Mesenchymal stem cell (in vitro differentiated cells and primary cell): Measurements from ENCODE around the gene ANXA3.

ENCODE experiments used
- DNase-seq: peaks from one replicate; pipeline ENCODE4 v3.0.0-alpha.2; 2013
- H2AFZ ChIP-seq: one replicate; pipeline ENCODE4 v1.6.1; 2013; ENCODE audit warnings: low read depth, mild to moderate bottlenecking, control low read depth, inconsistent platforms, low read length, moderate library complexity
- H2AK5ac ChIP-seq: 2 replicates; pipeline ENCODE4 v1.6.1; 2013; ENCODE audit warnings: low read length, moderate library complexity, mild to moderate bottlenecking, inconsistent platforms; ENCODE audit not compliant: severe bottlenecking
- H2BK120ac ChIP-seq: one replicate; pipeline ENCODE4 v1.6.1; 2013; ENCODE audit warnings: low read depth, mild to moderate bottlenecking, inconsistent platforms, low read length, moderate library complexity
- H2BK12ac ChIP-seq, 2 experiments: one replicate each; pipeline ENCODE4 v1.6.1; 2013; ENCODE audit warnings: inconsistent platforms in 2 of 2, low read length in 2 of 2, mild to moderate bottlenecking in 2 of 2, moderate library complexity in 2 of 2, control low read depth in 1 of 2
- H2BK15ac ChIP-seq: one replicate; pipeline ENCODE4 v1.6.1; 2013; ENCODE audit warnings: mild to moderate bottlenecking, low read depth, inconsistent platforms; ENCODE audit not compliant: poor library complexity, severe bottlenecking
- H2BK5ac ChIP-seq: 2 replicates; pipeline ENCODE4 v1.6.1; 2013; ENCODE audit warnings: low read depth, mild to moderate bottlenecking, low read length, control low read depth, inconsistent platforms; ENCODE audit not compliant: poor library complexity, severe bottlenecking
- H3K14ac ChIP-seq, 2 experiments: one replicate each; pipeline ENCODE4 v1.6.1; 2013; ENCODE audit warnings: inconsistent platforms in 2 of 2, low read length in 2 of 2, control low read depth in 1 of 2, mild to moderate bottlenecking in 1 of 2, moderate library complexity in 1 of 2
- H3K18ac ChIP-seq, 2 experiments: one replicate each; pipeline ENCODE4 v1.6.1; 2013; ENCODE audit warnings: inconsistent platforms in 2 of 2, low read length in 2 of 2, control low read depth in 1 of 2, low read depth in 1 of 2, mild to moderate bottlenecking in 1 of 2
- H3K23ac ChIP-seq, 2 experiments: one replicate each; pipeline ENCODE4 v1.6.1; 2013; ENCODE audit warnings: inconsistent platforms in 2 of 2, low read length in 2 of 2, mild to moderate bottlenecking in 2 of 2, moderate library complexity in 2 of 2, control low read depth in 1 of 2
- H3K27ac ChIP-seq: 2 replicates; pipeline ENCODE4 v1.5.1; 2013; ENCODE audit warnings: mild to moderate bottlenecking, moderate library complexity, low read length, control low read depth, inconsistent platforms; ENCODE audit not compliant: poor library complexity, severe bottlenecking
- H3K27me3 ChIP-seq, 2 experiments: 2 replicates each; pipeline versions ENCODE4 v1.6.1 to v1.7.0; 2013; ENCODE audit warnings: low read length in 2 of 2, mild to moderate bottlenecking in 2 of 2, moderate library complexity in 2 of 2, control low read depth in 1 of 2, inconsistent platforms in 1 of 2; ENCODE audit not compliant: control insufficient read depth in 1 of 2, insufficient read depth in 1 of 2
- H3K36me3 ChIP-seq, 2 experiments: 2 replicates each; pipeline versions ENCODE4 v1.6.1 to v1.7.0; 2013; ENCODE audit warnings: low read length in 2 of 2, control low read depth in 1 of 2, inconsistent platforms in 1 of 2, low read depth in 1 of 2, mild to moderate bottlenecking in 1 of 2; ENCODE audit not compliant: insufficient read depth in 2 of 2, control insufficient read depth in 1 of 2
- H3K4ac ChIP-seq, 2 experiments: one replicate each; pipeline ENCODE4 v1.6.1; 2013; ENCODE audit warnings: inconsistent platforms in 2 of 2, low read length in 2 of 2, mild to moderate bottlenecking in 2 of 2, moderate library complexity in 2 of 2, control low read depth in 1 of 2, low read depth in 1 of 2
- H3K4me1 ChIP-seq: 2 replicates; pipeline ENCODE4 v1.6.1; 2013; ENCODE audit warnings: low read depth, low read length, control low read depth; ENCODE audit not compliant: control insufficient read depth, insufficient read depth
- H3K4me2 ChIP-seq: 2 replicates; pipeline ENCODE4 v1.6.1; 2013; ENCODE audit warnings: low read length, mild to moderate bottlenecking, inconsistent platforms; ENCODE audit not compliant: poor library complexity, severe bottlenecking
- H3K4me3 ChIP-seq, 2 experiments: 2 replicates each; pipeline versions ENCODE4 v1.5.1 to v1.7.0; 2013; ENCODE audit warnings: low read length in 2 of 2, mild to moderate bottlenecking in 2 of 2, control low read depth in 1 of 2, low read depth in 1 of 2; ENCODE audit not compliant: insufficient read depth in 1 of 2
- H3K79me1 ChIP-seq: replicated peaks from 2 replicates; pipeline ENCODE4 v1.6.1; 2013; ENCODE audit warnings: mild to moderate bottlenecking, control low read depth, low read length, inconsistent platforms; ENCODE audit not compliant: poor library complexity, severe bottlenecking
- H3K9ac ChIP-seq: 2 replicates; pipeline ENCODE4 v1.7.0; 2013; ENCODE audit warnings: mild to moderate bottlenecking, low read length, moderate library complexity
- H3K9me3 ChIP-seq: 2 replicates; pipeline ENCODE4 v1.7.0; 2013; ENCODE audit warnings: mild to moderate bottlenecking, low read length; ENCODE audit not compliant: control insufficient read depth
- H4K8ac ChIP-seq: one replicate; pipeline ENCODE4 v1.6.1; 2013; ENCODE audit warnings: inconsistent platforms, mild to moderate bottlenecking, low read length, moderate library complexity
- H4K91ac ChIP-seq: one replicate; pipeline ENCODE4 v1.6.1; 2013; ENCODE audit warnings: mild to moderate bottlenecking, low read length, inconsistent platforms
- WGBS: methylation state at CpG from one replicate; pipeline ENCODE4 v1.1.7; 2013; ENCODE audit warnings: mixed read lengths; 5-methylcytosine and 5-hydroxymethylcytosine counted together

The ANXA3 gene

GRCh38 chr4:78627966-78628678 is 76.6 kb downstream of the ANXA3 start:
- Histone ChIP-seq H2AFZ (no peak overlapping the region), H3K36me3 (no peaks in the 10 kb centered on the region), H2AK5ac (no peak overlapping the region), H3K4me1 (peaks cover 6% of the 10 kb centered on the region), H3K9me3 (no peaks in the 10 kb centered on the region), H3K27me3 (no peaks in the 10 kb centered on the region), H3K4me3 (no peak overlapping the region), H3K27ac (no peak overlapping the region), H4K8ac (no peak overlapping the region), H3K79me1 (no peaks in the 10 kb centered on the region), H2BK12ac (no peak overlapping the region), H2BK5ac (no peak overlapping the region), H3K4me2 (no peak overlapping the region), H2BK15ac (no peak overlapping the region), H3K14ac (no peak overlapping the region), H3K4ac (no peak overlapping the region), H2BK120ac (no peak overlapping the region), H4K91ac (no peak overlapping the region), H3K23ac (no peak overlapping the region), H3K18ac (no peak overlapping the region), H3K9ac (no peak overlapping the region)
- 100% methylated on average over 2 of the region's 4 CpGs for WGBS
- no peak for DNase-seq

DNA sequence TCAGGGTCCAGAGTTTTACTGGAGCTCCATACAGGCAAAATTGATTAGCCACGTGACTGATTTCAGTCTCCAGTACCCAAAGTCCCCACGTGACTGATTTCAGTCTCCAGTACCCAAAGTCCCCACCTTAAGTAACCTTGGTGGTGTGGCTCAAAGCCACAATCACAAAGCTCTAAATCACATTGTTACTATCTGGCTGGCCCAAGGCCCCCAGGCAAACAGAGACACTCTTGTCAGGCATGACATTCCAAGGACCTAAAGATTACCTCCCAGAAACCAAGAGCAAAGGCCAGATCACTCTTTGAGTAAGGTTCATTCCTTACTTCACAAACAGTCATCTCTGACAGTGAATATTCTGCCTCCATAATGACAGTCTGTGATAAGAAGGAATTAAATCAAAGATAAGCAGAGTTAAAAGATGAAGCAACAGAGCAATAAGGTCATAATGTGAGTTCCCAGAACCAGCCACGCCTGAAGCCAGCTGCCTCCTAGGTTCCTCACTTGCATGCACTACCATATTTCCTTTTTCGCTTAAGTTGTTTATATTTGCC is 78.5 kb downstream of the ANXA3 start:
- Histone ChIP-seq H3K9ac (no peak overlapping the region), H3K4me3 (no peak overlapping the region), H2AK5ac (peak overlapping the region; percentile 61), H4K91ac (no peak overlapping the region), H3K4me1 (peaks cover 5% of the 10 kb centered on the region), H2BK120ac (no peak overlapping the region), H2BK12ac (peak overlapping the region in 1 of 2 experiments; percentile 19), H3K79me1 (no peaks in the 10 kb centered on the region), H4K8ac (no peak overlapping the region), H2BK5ac (no peak overlapping the region), H3K18ac (peak overlapping the region in 1 of 2 experiments; percentile 64), H2AFZ (no peak overlapping the region), H3K23ac (no peak overlapping the region), H3K36me3 (no peaks in the 10 kb centered on the region), H2BK15ac (no peak overlapping the region), H3K27me3 (no peaks in the 10 kb centered on the region), H3K9me3 (no peaks in the 10 kb centered on the region), H3K4me2 (no peak overlapping the region), H3K27ac (no peak overlapping the region), H3K14ac (peak overlapping the region in 1 of 2 experiments; percentile 22), H3K4ac (no peak overlapping the region)
- no peak for DNase-seq
- 78% methylated on average over 4 of the region's 4 CpGs for WGBS

DNA sequence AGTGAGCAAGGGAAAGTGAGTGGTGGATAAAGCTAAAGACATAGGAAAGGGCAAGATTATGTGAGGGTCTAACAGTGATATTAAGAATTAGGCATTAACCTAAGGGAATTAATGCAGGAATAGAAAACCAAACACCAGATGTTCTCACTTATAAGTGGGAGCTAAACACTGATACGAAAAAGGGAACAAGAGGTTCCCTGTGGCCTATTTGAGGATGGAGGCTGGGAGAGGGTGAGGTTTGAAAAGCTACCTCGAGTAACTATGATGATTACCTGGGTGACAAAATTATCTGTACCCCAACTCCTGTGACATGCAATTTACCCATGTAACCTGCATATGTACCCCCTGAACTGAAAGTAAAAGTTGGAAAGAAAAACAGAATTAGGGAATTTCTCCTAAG is 79.0 kb downstream of the ANXA3 start:
- no peak overlapping the region for H2BK5ac ChIP-seq
- H3K9me3 ChIP-seq = no peaks in the 10 kb centered on the region
- no peak overlapping the region for H3K9ac ChIP-seq
- H3K4me1 ChIP-seq = peaks cover 2% of the 10 kb centered on the region
- no peak overlapping the region for H2AK5ac ChIP-seq
- no peak overlapping the region for H2BK120ac ChIP-seq
- no peak for DNase-seq
- no peak overlapping the region for H4K8ac ChIP-seq
- 83% methylated on average over 1 of the region's 2 CpGs for WGBS
- H3K4me2 ChIP-seq = no peak overlapping the region
- H2BK15ac ChIP-seq = no peak overlapping the region
- H4K91ac ChIP-seq = no peak overlapping the region
- H3K4ac ChIP-seq = no peak overlapping the region
- H2BK12ac ChIP-seq = no peak overlapping the region
- no peaks in the 10 kb centered on the region for H3K27me3 ChIP-seq
- no peaks in the 10 kb centered on the region for H3K79me1 ChIP-seq
- no peak overlapping the region for H3K18ac ChIP-seq
- H3K23ac ChIP-seq = no peak overlapping the region
- no peak overlapping the region for H3K27ac ChIP-seq
- H2AFZ ChIP-seq = no peak overlapping the region
- no peak overlapping the region for H3K4me3 ChIP-seq
- no peaks in the 10 kb centered on the region for H3K36me3 ChIP-seq
- no peak overlapping the region for H3K14ac ChIP-seq

- H3K36me3 ChIP-seq = no peaks in the 10 kb centered on the region
- H2BK12ac ChIP-seq = peak overlapping the region in 1 of 2 experiments; percentile 67
- peak; percentile 36 for DNase-seq
- H3K4me3 ChIP-seq = no peak overlapping the region
- no peak overlapping the region for H2BK15ac ChIP-seq
- H3K4me1 ChIP-seq = no peaks in the 10 kb centered on the region
- H2AK5ac ChIP-seq = no peak overlapping the region
- no peak overlapping the region for H2BK5ac ChIP-seq
- no peaks in the 10 kb centered on the region for H3K79me1 ChIP-seq
- no peak overlapping the region for H3K23ac ChIP-seq
- no peaks in the 10 kb centered on the region for H3K9me3 ChIP-seq
- H3K4ac ChIP-seq = no peak overlapping the region
- H3K14ac ChIP-seq = no peak overlapping the region
- H3K18ac ChIP-seq = no peak overlapping the region
- no peak overlapping the region for H3K4me2 ChIP-seq
- H3K9ac ChIP-seq = no peak overlapping the region
- H3K27me3 ChIP-seq = no peaks in the 10 kb centered on the region
- no peak overlapping the region for H2AFZ ChIP-seq
- H4K8ac ChIP-seq = no peak overlapping the region
- no peak overlapping the region for H3K27ac ChIP-seq
- H2BK120ac ChIP-seq = no peak overlapping the region
- no peak overlapping the region for H4K91ac ChIP-seq
- 72% methylated on average over 3 of the region's 5 CpGs for WGBS
Measured at GRCh38 chr4:78634011-78634664, 82.6 kb downstream of the ANXA3 start.
